ENCODE results near the gene ZNF385B.

The ZNF385B gene

DNA sequence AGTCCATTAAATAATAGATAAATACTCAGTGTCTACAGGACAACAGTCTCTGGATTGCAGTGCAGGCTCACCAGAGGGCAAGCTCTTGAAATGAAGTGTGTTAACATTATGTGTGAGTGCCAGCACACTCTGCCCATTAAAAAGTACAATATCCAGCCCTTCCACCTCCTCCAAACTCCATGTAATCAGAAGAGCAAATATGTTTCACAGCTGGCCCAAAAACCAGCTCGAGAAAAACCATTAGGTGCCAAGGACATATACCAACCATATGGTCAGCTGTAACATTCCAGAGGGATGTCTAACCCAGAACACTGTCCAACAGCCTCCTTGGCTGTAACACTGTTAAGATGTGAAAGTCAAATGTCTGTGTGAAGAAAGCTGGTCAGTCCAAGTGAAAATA is 112.2 kb downstream of the ZNF385B start:
- TF ChIP-seq, protein P1, sequence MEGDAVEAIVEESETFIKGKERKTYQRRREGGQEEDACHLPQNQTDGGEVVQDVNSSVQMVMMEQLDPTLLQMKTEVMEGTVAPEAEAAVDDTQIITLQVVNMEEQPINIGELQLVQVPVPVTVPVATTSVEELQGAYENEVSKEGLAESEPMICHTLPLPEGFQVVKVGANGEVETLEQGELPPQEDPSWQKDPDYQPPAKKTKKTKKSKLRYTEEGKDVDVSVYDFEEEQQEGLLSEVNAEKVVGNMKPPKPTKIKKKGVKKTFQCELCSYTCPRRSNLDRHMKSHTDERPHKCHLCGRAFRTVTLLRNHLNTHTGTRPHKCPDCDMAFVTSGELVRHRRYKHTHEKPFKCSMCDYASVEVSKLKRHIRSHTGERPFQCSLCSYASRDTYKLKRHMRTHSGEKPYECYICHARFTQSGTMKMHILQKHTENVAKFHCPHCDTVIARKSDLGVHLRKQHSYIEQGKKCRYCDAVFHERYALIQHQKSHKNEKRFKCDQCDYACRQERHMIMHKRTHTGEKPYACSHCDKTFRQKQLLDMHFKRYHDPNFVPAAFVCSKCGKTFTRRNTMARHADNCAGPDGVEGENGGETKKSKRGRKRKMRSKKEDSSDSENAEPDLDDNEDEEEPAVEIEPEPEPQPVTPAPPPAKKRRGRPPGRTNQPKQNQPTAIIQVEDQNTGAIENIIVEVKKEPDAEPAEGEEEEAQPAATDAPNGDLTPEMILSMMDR (IDR thresholded peaks at IDR 0.05; ENCODE audit: low read depth, low read length) = no peak
- DNase-seq (ENCODE audit: low read depth, low spot score) = peak; percentile 44
- no peak overlapping the region for H3K4me3 ChIP-seq (ENCODE audit: low read depth, low read length)
- in situ Hi-C loops (cut with HindIII; ENCODE audit: low sequenced_read_pairs) = no loop called here

DNA sequence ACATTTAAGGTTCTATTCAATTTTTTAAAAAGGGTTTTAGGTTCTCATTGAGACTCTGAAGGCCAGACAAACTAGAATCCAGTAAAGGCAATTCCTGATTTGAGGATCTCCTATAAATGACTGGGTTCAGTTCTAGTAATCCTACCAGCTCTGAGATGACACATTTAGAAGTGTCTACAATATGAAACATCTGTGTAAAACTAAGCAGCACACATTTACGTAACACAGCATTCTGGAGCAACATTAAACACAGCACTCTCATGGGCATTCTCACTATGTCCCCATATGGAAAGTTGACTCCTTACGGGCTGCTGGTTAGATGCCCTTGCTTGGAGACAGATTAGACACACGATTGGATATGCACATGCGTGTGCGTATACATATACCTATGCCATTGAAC is 114.4 kb downstream of the ZNF385B start:
- no peak for DNase-seq (ENCODE audit: low read depth, low spot score)
- TF ChIP-seq, protein P1 (IDR thresholded peaks at IDR 0.05; ENCODE audit: low read depth, low read length) = no peak
- in situ Hi-C loops (cut with HindIII; ENCODE audit: low sequenced_read_pairs) = no loop called here
- H3K4me3 ChIP-seq (ENCODE audit: low read depth, low read length) = no peak overlapping the region

DNA sequence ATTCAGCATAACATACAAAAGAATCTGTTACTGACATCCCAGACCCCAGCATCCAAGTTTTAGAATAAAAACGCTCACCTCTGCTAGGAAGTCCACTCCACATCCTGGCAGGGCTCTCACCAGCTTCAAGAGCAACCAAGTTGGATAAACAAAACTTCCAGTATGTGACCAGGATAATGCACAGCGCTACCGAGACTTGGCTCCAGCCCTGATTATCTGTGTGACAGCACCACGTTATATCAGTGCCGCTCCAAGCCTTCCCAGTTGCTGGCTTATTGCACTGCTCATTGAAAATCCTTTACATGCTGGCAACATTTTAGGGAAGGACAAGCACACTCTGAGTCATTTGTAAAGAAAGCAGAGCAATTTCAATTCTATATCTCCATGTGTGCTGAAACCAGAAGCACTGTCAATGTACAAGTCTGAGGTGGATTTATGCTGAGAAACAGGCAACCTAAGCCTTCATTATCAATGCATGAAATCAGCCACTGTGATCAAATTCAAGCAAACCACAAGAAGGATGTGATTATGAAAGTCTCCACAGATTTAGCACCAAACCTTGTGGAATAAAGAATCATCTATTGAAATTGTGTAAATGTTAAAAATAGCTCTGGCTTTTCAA is 115.7 kb downstream of the ZNF385B start:
- in situ Hi-C loops (cut with HindIII; ENCODE audit: low sequenced_read_pairs) = no loop called here
- no peak for DNase-seq (ENCODE audit: low read depth, low spot score)
- TF ChIP-seq, protein P1 (IDR thresholded peaks at IDR 0.05; ENCODE audit: low read depth, low read length) = no peak
- no peak overlapping the region for H3K4me3 ChIP-seq (ENCODE audit: low read depth, low read length)

DNA sequence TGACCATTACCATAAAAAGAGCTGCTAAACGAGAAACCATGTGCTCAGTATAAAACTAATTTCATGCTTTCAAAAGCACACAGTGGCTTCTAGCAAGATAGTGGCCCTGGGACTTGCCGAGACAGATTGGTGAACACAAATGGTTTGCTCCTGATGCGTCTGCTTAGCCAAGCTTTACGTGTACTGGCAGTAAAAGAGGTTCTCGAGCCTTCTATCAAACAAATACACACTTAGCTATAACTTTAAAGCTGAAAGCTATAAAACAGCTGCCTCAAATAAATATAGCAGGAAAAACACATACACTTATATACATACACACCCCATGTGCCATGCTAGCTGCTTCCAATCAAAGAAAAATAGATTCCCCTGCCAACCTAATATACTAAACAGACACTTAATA is 117.0 kb downstream of the ZNF385B start:
- no peak overlapping the region for H3K4me3 ChIP-seq (ENCODE audit: low read depth, low read length)
- TF ChIP-seq, protein P1 (IDR thresholded peaks at IDR 0.05; ENCODE audit: low read depth, low read length) = no peak
- in situ Hi-C loops (cut with HindIII; ENCODE audit: low sequenced_read_pairs) = no loop called here
- no peak for DNase-seq (ENCODE audit: low read depth, low spot score)

DNA sequence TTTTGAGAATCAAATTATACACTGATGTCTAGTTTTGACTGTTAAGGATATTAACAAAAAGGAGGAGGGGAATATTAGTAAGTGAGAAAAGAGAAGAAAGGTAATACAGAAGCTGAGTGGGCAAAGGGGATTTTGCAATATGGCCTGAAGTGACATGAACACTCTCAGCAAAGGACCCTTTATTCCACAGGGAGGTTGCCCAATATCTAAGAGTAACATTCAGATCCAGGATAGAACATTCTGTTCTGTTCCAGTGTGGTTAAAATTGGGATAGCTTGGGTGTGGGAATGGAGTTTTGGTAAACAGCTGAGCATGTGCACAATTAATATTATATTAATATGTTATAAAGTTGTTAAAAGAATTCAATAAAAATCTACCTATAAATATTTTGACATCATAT is 120.1 kb downstream of the ZNF385B start:
- no peak for DNase-seq (ENCODE audit: low read depth, low spot score)
- in situ Hi-C loops (cut with HindIII; ENCODE audit: low sequenced_read_pairs) = no loop called here
- H3K4me3 ChIP-seq (ENCODE audit: low read depth, low read length) = no peak overlapping the region
- TF ChIP-seq, protein P1 (IDR thresholded peaks at IDR 0.05; ENCODE audit: low read depth, low read length) = no peak

DNA sequence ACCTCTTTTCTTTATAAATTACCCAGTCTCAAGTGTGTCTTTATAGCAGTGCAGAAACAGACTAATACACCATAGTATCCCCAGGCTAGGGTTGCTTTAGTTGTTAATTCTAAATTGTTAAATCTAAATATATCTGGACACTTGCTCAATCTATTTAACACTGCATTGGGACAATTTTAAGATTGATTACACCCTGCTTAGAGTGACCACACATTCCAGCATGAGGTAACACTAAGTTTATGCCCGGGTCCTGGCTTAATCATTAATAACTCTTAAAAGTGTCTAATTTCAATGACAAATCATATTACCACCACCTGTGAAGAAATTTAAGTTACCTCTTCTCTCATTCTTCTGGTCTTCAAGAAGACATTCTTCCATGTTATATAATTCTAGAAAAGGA is 131.4 kb downstream of the ZNF385B start:
- in situ Hi-C loops (cut with HindIII; ENCODE audit: low sequenced_read_pairs) = no loop called here
- no peak overlapping the region for H3K4me3 ChIP-seq (ENCODE audit: low read depth, low read length)
- DNase-seq (ENCODE audit: low read depth, low spot score) = no peak
- TF ChIP-seq, protein P1 (IDR thresholded peaks at IDR 0.05; ENCODE audit: low read depth, low read length) = no peak

Measured in astrocyte of the spinal cord (primary cell).